OCI-LY3 (cell line): ENCODE data around the gene STAP1.

Source experiments
- CTCF ChIP-seq: fragments of 200-600, 300-600 bp; sonication (generic); IDR thresholded peaks from 2 replicates; pipeline ENCODE4 v1.5.1; 2014; ENCODE audit warnings: antibody characterized with exemption, low read length, low read depth
- EZH2phosphoT487 ChIP-seq: fragments of 200-600 bp; shearing (Covaris generic); IDR thresholded peaks from 2 replicates; pipeline ENCODE4 v1.6.1; 2018; ENCODE audit warnings: antibody characterized with exemption, mixed run types, low read depth

- TF ChIP-seq CTCF (no peak), EZH2phosphoT487 (no peak)
Observed at GRCh38 chr4:67603310-67604028, 44.9 kb downstream of the STAP1 start.
